Measurements from ENCODE around the gene PLCG2.
A peak's percentile ranks its signal among the peaks of the same experiment; 100 is the strongest.
"Not testable (repeated sequence)": the region's sequence is repeated elsewhere in the genome, so short reads cannot be mapped to it uniquely, and the experiment has no call there.

PLCG2 gene

DNA sequence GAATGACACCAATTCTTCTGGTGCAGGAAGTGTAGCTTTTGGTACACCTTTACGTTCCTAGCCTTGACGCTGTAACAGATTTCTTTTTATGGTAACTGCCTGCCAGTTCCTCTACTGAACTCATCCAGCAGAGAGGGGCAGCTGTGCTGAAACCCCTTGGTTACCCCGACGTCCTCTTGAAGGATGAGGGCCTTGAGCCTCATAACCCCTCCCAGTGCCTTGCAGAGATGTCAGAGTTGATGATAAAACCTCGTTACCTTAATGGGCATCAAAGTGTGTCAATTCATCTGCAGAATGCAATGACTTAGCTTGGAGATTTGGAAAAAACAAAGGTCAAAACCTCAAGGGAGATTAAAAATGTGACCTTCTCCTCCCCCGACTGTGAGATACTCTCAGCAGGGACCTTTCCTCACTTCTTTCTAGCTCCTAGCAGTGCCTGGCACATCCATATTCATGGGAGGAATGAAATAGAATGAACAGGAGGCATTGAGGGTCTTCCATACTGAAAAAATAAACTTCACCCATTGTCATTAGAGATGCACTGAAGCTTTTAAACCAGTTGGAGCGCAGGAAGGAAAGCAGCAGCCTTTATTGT, 163.0 kb downstream of the PLCG2 start:
- no peak for DNase-seq

DNA sequence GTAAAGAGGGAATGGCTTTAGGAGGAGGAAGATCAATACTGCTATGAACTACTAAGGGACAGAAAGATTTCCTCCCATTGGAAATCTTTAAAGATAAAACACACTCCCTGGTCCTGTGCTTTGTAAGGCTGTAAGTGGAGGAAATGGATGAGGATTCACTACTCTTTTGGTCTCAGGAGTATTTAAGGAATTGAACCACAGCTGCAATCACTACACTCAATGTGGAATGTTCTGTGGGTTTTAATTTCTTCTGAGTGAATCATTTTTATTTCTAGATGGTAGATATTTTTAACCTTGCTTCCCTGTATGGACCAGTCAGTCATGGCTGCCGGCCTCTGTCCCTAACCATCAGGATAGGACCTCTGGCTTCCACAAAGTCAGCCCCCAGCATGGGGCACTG, 166.6 kb downstream of the PLCG2 start:
- DNase-seq = no peak

DNA sequence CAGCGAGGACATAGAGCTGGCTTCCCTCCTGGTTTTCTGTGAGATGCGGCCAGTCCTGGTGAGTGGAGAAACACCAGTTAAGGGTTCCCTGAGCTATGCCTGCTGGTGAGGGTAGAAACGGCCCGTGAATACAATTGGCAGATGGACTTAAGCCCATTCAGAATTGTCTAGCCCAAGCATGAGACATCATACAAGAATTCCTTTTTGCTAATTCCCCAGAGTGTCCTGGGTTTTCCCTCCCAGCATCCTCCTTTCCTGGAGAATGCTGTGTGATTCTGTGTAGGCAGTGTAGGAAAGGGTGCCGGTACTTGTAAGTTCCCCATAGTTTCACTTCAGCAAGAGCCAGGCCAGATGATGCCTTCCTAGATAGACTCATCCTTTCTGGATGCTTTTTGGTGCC, 167.1 kb downstream of the PLCG2 start:
- no peak for DNase-seq

DNA sequence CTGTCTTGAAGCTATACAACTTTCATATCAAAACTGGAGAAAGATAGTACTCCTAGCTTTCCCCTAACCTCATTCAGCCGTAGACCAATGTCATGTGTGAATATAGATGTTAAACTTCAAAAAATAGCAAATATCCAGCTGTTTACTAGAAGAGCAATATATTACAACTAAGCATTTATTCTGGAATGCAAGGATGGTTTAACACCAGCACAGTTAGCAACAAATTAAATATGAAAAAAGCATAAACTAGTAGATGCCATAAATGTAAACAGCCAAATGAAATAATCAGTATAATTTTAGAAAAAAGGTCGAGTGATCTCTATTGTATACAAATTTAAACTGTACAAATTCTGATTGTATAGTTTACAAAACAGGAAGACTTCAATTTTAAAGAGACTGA, 172.5 kb downstream of the PLCG2 start:
- peak in 1 of 4 experiments; percentile 6 for DNase-seq

DNA sequence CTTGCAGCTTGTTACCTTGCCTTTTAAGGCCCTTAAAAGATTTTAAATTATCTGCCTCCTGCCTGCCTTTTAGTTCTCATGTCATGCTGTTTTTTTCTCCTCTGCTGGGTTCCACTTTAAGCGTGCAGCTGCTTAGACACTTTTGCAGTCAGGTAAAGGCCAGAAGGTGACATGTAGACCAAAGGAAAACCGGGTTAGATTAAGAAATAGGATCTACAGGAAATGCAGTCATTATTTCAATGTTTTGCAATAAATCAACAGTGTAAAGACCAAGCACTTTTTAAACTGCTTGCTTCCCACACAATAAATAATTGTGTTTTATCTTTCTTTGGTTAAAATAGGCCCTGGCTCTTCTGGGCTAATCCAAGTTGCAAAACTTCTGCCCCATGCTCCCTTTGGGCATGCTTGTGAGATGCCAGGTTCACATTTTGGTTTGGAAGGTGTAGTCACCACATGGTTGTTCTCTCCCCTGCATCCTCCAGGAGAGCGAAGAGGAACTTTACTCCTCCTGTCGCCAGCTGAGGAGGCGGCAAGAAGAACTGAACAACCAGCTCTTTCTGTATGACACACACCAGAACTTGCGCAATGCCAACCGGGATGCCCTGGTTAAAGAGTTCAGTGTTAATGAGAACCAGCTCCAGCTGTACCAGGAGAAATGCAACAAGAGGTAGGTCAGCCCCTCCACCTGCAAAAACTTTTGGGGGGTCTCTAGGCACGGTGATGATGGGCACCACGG, 177.3 kb downstream of the PLCG2 start:
- peak; percentile 79 to 85 (median 83) for DNase-seq

DNA sequence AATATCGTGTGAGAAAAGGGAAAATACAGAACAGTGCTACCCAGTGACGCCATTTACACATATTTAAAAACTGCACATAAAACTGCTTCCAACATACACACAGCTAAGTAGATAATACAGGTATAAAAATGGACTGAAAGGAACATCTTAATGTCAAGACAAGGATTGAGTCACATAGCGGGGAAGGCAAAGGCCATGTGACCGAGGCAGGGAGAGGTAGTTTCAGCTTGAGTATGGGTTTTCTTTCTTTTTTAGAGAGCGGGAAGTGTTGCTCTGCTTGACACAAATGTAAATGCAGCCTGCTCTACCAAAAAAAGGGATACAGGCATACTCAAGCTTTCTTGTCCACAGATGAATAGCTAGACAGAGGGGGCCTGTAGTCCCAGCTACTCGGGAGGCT, 185.7 kb downstream of the PLCG2 start:
- DNase-seq = no peak

DNA sequence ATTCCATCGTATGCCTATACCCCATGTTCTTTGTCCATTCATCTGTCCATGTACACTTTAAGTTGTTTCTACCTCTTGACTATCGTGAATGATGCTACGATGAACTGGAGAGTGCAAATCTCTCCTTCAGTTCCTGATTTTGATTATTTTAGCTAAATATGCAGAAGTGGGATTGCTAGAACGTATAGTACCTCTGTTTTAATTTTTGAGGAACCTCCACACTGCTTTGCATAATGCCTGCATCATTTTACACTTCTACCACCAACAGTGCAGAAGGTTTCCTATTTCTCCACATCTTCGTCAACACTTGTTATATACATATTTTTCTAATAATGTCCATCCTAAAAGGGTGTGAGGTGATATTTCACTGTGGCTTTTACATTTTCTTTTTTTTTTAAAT, 188.3 kb downstream of the PLCG2 start:
- peak in 2 of 4 experiments; percentile 30 to 34 for DNase-seq

DNA sequence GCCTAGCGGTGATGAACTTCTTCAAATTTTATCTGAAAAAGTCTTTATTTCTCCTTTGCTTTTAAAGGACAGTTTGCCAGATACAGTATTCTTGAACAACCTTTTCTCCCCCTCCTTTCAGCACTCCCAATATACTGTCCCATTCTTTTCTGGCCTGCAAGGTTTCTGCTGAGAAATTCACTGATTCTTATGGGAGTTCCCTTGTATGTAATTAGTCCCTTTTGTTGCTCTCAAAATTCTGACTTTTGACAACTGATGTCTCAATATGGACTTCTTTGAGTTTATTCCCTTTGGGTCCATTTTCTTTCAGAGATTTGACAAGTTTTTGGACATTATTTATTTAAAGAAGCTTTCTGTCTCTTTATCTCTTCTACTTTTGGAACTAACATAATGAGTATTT, 192.8 kb downstream of the PLCG2 start:
- DNase-seq = no peak

DNA sequence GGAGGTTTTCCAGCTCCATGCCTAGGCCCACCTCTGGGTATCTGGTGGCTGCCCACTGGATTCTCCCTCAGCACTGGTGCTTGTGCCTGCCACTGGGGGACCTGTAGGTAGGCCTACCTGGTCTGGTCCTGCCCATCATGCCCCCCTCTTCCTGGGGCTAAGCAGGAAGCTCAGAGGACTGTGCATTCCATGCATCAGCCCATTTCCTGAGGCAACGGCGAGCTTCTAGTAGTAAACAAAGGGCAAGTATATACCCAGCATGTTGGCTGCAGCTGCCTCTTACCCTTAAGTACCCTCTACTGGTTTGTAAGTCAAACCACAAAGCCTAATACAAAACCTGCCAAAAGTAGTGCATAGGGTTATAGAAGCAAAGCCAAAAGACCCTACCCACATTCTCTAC, 194.6 kb downstream of the PLCG2 start:
- DNase-seq = no peak

DNA sequence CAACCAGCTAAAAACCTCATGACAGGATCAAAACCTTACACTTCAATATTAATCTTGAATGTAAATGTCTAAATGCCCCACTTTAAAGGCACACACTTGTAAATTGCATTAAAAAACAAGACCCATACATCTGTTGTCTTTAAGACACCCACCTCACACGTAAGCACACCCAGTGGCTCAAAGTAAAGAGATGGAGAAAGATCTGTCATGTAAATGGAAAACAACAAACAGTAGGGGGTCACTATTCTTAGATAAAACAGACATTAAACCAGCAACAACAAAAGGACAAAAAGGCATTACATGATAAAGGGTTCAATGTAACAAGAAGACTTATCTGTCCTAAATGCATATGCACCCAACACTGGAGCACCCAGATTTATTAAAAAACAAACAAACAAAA, 196.5 kb downstream of the PLCG2 start:
- no peak for DNase-seq

DNA sequence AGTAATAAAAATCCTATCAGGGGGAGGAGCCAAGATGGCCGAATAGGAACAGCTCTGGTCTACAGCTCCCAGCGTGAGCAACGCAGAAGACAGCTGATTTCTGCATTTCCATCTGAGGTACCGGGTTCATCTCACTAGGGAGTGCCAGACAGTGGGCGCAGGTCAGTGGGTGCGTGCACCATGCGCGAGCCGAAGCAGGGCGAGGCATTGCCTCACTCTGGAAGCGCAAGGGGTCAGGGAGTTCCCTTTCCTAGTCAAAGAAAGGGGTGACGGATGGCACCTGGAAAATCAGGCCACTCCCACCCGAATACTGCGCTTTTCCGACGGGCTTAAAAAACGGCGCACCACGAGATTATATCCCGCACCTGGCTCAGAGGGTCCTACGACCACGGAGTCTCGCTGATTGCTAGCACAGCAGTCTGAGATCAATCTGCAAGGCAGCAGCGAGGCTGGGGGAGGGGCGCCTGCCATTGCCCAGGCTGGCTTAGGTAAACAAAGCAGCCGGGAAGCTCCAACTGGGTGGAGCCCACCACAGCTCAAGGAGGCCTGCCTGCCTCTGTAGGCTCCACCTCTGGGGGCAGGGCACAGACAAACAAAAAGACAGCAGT, 198.3 kb downstream of the PLCG2 start:
- not testable (repeated sequence) for DNase-seq

DNA sequence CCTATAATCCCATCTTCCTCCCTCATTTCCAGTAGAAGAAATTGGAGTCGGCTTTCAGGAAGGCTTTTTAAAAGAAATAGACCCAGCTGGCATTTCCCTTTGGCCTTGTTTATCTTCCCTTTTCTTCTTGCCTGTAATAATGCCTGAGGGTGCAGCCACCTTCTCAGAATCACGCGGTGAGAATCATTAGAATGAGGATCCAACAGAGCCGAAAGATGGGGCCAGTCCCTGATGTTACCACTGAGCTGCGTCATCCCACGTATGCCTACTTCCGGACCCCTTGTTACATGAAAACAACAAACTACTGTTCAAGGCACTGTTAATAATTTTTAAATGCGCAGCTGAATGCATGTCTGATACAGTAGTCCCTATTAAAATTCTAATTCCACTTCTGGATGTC, 208.0 kb downstream of the PLCG2 start:
- DNase-seq = no peak

DNA sequence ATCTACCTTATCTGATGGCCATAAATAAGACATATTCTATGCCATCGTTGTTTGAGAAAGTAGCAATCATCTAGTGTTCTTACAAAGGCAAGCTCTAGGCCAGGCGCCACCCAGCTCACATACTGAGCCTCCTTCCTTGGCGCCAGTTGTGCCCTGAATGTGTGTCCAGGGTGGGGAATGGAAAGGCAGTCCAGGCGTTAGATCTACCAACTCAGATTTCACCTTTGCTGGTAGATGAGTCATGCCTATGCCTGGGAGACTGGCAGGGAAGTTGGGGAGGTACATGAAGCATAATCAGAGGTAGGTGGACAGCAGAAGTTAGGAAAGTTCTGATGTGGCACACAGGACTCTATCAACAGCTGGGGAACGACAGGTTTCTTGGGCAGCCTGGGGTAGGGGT, 208.6 kb downstream of the PLCG2 start:
- no peak for DNase-seq

DNA sequence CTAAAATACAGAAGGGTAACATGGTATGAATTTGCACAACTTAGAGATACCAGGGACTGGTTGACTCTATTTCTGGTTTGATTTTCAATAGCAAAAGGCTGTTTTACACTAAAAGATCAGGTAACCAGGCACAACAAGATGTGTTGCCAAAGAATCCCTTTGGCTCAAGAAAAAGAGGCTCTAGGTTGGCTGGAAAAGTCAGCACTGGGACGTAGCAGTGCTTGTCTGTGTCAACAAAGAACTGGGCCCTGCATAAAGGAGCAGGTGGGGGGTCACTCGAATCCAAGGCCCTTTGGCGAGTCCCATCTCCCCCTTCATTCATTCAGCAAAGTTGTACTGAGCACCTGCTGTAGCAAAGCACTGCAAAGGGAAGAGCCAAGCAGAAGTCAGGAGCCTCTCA, 213.8 kb downstream of the PLCG2 start:
- no peak for DNase-seq

DNA sequence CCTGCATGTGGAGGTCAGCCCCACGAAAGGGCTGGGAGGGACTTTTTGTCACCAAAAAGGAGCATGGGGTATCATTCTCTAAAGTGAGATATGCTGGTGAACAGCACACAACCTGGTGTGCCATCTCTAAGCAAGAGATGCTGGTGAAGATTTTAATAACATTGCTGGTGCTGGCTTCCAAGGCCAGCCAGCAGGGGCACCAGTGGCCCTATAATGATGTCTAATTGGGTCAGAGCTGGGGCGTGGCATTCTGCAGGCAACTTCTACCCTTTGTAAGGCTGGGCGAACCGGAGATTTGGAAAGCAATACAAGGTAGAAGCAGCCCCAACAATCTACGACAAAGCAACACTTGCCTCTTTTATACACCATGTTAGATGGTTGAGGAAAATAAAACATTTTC, 215.4 kb downstream of the PLCG2 start:
- no peak for DNase-seq

DNA sequence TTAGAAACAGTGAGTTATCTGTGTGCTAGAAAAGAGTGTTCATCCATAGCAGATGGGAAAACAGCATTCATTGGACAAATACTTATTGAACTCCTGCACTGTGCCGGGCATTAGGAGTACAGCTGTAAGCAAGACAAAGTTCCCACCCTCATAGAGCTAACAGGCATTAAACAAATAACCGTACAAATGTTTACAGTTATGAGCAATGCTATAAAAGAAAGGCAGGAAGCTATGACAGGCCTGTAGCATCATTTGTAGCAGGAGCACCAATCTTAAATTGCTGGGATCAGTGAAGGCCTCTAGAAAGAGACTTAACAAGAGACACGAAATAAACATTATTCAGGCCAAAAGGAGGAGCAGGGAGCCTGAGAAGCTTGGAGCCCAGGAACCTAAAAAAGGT, 216.6 kb downstream of the PLCG2 start:
- no peak for DNase-seq

DNA sequence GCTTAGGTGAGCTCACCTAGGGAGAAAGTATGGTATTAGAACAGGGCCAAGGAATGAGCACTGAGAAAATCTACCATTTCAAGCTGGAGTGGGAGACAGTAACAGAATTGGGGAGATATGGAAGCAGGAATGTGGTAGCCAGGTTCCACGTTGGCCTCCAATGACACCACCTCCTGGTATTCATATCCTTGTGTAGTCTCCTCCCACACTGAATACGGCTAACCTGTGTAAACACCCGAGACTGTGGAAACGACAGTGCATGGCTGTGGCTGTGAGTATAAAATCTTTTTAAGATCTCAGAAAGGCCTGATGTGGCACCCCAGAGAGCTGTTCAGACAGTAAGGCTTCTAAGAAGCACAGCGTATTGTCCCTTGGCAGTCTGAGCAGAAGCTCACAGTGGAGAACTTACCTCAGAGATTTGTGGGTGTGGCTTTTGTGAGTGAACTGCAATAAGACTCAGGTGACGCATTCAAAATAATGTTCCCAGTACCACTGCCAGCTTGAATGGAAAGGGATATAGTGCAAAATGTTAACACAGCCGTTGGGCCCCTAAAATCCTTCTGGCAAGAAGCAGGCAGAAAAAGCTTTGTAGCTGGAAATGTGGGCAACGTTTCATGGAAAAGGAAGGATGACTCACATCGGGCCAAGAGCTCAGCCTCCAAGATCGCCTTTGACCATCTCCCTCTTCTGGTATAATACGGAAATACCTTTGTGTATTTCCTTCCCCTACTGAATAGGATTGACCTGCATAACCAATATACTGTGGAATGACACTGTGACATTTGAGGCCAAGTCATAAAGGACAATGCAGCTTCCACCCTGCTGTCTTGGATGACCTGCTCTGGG, 217.8 kb downstream of the PLCG2 start:
- peak in 3 of 4 experiments; percentile 10 to 24 (median 18) for DNase-seq

DNA sequence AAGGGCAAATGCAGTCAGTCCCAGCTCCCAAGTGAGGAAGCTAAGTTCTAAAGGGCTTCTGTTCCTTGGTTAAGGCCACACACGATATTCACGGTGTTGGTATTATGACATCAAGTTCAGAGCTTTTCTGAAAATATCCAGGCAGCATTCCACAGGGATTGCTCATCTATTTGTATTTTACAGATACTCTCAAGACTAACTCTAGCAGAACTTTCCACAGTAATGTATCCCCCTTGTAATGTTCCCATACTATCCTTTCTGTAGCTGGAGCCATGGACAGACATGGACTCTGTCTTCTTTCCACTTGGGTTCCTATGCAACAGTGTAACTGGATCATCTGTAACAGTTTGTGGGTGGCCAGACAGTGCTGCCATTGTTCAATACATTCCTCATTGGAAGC, 218.6 kb downstream of the PLCG2 start:
- no peak for DNase-seq

DNA sequence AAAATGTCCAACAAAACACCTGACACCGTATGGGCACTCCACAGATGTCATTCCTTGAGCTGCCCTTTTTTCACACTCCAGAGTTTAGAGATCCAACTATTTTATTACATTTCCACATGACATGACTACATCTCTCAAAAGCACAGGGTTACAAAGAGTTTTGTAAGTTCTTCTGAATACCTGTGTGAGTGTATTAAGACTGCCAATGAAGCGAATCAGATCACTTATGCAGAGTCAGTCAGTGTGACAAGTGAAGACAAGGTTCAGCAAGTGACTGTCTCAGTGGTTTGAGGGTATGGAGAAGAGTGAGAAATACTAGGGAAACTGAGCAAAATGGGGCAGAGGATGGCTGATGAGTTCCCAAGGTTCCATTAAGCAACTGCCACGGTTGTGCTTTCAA, 223.7 kb downstream of the PLCG2 start:
- no peak for DNase-seq

DNA sequence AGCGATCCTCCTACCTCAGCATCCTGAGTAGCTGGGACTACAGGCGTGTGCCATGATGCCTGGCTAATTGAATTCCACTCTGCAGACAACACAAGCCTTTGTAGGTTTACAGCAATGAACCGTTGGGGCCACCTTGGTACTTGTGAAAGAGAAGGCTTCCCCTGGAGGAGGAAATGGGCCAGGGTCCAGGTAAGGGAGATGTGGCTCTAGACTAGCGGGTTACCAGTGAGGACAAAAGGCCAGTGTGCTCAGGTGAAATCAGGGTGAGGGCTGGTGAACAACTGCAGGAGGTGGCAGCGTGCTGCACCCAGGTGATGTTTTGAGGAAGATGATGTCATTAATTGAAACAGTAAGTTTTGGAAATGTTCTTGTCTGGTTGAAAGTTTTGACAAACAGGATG, 225.5 kb downstream of the PLCG2 start:
- DNase-seq = no peak

DNA sequence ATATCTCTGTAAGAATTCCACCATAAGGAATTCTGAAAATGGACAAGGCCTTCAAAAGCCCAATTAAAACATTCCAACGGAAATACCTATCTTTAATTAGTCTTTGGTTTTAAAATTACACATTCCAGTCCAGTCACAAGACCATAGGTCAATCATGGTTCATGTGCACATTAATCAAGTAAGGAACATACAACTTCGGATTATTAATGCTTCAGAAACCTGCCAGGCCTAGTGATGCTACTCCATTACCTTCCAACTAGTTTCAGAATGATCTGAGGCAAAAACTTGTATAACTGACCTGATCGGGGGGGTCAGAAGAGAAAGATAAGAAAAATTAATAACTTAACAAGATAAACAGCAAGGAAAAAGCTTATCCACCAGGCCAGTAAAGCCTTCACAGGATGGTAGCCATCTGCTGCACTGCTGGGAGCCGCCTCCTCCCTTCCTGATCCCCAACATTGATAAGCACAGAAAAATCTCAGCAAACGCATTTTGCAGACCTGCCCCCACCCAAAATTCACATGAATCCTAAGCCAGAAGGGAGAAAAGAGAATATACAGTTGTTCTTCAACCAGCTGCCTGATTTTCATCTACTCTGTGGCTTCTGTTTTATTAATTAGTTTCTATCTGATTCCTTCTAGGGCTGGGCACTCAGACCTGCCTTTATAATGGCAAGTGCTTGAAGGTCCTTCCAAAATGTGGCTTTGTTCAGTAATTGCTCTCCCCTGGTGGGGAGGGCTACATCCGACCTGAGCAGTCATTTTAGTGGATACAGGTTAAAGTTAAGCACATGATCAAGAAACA, 226.1 kb downstream of the PLCG2 start:
- DNase-seq = no peak

DNA sequence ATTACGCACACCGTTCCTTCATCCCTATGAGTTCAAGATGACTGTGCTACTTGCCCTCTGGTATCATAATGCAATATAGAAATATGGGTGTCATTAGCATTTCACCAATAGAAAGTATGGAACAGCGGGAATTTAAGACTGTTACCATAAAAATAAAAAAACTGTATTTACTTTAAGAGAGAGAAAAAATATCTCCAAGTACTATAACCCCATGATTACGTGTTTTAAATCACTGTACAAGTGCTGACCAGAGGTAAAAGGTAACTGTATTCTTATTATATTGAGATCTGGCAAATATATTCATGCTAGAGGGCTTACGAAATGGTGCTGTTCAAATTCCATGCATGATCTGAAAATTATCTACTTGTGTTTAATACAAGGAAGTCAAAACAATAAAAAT, 226.9 kb downstream of the PLCG2 start:
- DNase-seq = no peak

DNA sequence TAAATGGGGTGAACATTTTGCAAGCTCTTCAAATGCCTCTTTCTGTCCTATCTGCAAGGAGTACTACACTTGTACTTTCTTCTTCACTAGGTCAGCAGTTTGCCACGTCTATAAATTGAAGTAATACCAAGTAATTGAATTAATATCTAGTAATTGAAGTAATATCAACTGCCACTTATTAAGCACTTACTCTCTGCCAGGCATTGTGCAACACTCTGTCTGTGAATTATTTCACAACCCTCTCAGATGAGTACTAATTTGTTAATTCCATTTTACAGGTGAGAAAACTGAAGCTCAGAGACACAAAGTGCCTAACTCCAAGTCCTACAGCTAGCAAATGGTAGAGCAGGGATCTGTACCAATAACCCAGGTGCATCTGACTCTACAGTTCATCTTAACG, 228.1 kb downstream of the PLCG2 start:
- DNase-seq = no peak
